NOMO-1 treated with DMSO at 0.1 percent for 48 hours (cell line): ENCODE results near the gene CADPS2.
"Not testable (repeated sequence)": the region's sequence is repeated elsewhere in the genome, so short reads cannot be mapped to it uniquely, and the experiment has no call there.

Experiments used
- DNase-seq: peaks from one replicate; lab custom pipeline; 2025; ENCODE audit not compliant: unreplicated experiment; lab: John Stamatoyannopoulos, UW

Gene CADPS2

DNA sequence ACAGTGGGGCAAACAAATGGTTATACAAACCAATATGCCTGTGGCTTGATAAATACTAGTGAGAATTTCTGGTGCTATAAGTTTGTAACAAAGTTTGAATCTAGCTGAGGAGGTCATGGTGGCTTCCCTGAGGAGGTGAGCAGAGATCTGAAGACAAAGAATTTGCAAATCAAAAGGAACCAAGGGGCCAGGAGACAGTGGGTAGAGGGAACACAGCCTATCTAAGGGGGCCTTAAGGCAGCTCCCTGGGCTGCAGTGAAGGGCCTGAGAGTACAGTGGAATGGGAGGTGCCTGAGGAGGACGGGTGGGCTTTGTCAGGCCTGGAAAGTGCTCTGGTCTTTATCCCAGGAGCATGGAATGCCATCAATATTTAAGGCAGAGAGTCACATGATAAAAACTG, 209.1 kb downstream of the CADPS2 start:
- DNase-seq = no peak

DNA sequence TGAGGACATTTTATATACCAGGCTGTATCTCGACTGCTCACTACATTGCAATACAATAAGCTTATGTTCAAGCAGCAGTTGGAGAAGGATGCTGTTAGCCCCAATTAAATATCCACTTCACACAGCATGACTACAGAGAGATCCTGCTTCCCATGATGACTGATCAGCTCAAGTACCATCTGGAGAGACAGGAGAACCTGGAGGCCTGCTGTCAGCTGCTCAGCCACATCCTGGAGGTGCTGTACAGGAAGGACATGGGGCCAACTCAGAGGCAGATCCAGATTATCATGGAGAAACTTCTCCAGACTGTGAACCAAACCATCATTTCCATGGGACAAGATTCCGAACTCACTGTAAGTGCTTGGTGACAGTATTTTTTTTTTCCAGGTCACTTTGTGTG, 209.8 kb downstream of the CADPS2 start:
- DNase-seq = no peak

DNA sequence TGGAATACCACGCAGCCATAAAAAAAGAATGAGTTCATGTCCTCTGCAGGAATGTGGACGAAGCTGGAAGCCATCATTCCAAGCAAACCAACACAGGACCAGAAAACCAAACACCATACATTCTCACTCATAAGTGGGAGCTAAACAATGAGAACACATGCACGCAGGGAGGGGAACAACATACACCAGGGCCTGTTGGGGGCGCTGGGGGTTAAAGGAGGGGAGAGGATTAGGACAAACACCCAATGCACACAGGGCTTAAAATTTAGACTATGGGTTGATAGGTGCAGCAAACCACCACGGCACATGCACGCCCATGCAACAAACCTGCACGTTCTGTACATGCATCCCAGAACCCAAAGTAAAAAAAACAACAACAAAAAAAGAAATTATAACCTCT, 210.6 kb downstream of the CADPS2 start:
- DNase-seq = no peak

DNA sequence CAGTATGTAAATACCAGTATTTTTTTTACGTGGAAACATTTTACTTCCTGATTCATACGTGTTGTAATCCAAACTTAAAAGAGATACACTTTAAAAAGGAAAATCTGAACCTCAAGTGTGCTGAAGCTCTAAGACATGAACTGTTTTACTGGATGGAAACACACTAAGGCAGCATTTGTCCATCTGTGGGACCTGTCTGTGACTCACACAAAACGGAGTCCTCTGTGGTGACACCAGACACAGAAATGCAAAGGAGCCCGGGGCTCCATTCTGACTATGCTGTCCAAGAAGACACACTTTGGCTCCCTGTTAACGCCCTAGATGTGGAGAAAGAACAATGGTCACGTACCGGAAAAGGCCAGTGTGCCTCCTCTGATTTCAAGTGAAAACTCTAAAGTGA, 211.2 kb downstream of the CADPS2 start:
- no peak for DNase-seq

DNA sequence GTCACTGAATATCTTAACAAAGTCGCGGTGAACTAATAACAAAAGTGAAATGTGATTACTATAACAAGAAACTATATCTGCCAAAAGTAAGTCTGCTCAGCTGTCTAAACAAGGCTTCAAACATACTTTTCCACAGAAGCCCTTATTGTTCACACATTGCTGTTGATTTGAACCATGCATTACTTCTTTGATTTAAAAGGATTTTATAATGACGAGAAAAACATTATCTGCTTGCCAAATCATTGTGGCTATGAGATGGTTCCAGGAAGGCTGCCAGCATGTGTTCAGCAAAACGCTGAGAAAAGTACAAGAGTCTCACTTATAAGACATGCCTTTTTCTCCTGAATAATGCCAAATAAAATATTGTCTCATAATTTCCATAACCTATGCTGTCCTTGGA, 211.8 kb downstream of the CADPS2 start:
- no peak for DNase-seq

DNA sequence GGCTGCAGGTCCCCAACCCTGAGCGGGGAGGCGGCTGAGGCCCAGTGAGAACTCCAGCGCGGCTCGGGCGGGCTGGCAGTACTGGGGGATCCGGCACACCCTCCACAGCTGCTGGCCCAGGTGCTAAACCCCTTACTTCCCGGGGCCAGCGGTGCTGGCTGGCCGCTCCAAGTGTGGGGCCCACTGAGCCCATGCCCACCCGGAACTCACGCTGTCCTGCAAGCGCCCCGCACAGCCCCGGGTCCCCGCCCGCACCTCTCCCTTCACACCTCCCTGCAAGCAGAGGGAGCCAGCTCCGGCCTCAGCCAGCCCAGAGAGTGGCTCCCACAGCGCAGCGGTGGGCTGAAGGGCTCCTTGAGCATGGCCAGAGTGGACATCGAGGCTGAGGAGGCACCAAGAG, 212.3 kb downstream of the CADPS2 start:
- no peak for DNase-seq

DNA sequence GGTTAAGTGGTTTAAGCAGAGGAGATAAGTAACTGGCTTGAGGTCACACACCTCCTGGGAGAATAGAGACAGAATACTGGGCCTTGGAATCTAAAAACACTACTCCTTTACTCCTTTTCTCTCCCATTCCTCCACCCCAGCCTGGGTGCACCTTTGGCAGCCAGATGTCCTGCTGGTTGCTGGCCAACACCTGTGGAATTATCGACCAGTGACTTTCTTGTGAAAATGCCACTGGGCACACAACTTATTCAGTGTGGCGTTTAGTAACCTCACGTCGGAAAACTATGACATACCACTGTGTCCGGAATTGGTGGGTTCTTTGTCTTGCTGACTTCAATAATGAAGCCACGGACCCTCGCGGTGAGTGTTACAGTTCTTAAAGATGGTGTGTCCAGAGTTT, 213.7 kb downstream of the CADPS2 start:
- DNase-seq = no peak

DNA sequence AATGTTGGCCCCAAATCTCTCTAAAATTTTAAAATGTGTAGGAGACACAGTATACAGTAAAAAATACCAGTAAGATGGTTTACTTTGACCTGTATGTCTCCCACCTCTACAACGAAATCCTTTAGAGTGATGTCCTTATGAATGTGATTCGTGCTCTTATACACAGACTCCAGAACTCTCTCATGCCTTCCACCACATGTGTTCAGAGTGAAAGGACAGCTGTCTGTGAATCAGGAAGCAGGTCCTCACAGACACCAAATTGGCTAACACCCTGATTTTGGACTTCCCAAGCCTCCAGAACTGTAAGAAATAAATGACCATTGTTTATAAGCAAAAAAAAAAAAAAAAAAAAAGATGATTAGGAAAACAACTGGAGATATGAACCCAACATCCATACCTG, 222.5 kb downstream of the CADPS2 start:
- DNase-seq = no peak

DNA sequence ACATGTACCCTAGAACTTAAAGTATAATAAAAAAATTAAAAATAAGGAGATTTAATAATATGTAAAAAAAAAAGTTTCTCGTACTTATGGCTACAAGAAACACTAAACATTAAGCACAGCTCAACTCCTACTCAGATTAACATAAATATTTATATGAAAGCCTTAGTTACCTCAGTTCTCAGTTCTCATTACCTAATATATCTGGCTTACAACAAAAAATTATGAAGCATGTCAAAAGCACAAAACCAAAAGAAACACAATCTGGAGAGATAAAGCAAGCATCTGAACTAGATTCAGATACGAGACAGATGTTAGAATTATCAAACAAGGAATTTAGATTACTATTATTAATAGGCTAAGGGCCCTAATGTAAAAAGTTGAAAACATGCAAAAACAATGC, 227.4 kb downstream of the CADPS2 start:
- DNase-seq = no peak

DNA sequence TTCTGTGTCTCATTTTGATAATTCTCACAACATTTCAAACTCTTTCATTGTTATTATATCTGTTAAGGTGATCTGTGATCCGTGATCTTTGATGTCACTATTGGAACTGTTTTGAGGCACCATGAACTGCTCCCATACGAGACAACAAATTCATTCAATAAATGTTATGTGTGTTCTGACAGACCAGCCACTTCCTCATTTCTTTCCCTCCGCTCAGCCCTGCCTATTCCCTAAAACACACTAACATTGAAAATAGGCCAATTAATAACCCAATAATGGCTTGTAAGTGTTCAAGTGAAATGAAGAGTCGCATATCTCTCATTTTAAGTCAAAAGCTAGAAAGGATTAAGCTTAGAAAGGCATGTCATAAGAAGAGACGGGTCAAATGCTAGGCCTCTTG, 232.6 kb downstream of the CADPS2 start:
- DNase-seq = no peak

DNA sequence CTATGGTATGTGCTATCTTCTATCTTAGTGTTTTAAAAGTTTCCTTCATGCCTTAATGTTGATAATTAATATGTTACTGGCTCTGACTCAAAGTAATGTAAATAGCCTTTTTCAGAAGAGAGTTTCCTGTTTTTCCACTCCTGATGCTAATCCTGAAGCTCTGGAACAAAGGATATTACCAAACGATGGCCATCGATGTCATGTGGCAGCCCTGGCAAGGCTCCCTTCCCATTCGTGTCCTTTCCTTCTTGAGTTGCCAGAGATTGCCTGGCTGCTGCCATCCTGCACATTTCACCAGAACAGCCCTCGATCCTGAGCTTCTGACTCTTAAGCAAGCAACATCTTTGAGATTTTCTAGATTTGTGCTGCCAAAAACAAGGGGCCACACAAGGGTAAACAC, 233.4 kb downstream of the CADPS2 start:
- DNase-seq = no peak

DNA sequence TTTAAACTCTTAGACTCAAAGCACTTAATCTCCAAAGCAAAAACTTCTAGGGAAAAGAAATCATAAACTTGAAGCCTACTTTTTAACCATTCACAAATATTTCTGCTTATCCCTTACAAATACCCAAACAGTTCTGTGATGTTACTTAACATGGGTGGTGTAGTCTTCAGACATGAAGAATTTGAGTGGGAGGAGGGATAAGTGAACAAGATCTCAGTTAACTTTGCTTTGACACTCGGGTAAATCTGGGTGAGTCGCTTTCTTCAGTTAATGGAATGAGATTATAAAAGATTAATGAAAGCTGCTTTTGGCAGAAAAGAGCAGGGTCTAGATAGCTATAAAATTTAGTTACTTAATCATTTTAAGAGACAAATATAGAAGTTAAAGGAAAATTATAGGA, 234.8 kb downstream of the CADPS2 start:
- no peak for DNase-seq

DNA sequence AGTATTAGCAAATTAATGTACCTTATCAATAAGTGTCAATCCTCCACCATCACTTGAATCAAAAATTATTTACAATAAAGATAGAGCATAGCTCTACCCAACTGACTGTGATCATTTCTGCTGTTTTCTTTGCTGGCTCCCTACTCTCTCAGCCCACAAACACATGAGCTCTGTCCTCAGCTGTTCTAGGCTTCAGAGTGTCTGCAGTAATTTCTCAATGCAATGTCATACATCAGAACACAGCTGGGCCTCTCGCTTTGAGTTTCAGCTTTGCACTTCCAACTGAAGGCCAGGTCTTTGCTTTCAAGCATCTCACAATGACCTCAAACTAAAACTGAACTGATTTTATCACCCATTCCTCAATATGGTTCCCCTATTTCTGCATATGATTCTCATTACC, 243.0 kb downstream of the CADPS2 start:
- no peak for DNase-seq

DNA sequence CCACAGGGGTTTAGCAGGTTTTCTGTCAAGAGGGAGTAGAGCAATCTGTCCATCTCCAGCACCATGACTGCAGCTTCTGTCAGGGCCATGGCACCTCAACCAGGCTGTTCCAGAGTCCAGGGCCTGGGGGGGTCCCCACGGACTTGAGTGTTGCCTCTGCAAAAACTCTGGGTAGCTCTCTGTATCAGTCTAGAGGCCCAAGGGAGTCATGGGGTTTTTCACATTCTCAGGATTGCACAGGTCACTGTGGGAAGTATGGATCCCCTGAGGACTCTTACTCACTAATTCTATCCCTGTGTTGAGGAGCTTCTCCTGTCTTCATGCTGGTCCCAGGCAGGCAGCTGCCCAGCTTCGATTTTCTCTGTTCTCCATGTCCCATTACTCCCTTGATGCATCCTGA, 247.8 kb downstream of the CADPS2 start:
- no peak for DNase-seq

DNA sequence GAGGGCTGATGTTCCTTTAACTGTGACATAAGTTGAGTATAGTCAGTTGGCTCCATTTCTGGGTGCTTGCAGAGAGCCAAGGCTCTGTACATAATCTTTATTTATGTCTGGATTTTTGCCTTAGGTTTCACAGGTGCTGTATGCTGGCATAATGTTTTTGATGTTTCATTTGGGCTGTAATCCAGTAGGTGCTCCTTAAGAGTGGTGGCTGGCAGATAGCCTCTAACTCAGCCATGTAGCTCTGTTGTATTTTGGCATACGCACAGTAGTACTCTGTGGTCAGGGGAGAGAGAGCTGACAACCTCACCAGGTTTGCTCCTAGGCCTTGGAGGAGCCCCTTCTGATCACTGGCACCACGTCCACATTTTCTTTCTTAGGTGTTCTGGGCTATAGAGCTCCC, 248.5 kb downstream of the CADPS2 start:
- DNase-seq = no peak

DNA sequence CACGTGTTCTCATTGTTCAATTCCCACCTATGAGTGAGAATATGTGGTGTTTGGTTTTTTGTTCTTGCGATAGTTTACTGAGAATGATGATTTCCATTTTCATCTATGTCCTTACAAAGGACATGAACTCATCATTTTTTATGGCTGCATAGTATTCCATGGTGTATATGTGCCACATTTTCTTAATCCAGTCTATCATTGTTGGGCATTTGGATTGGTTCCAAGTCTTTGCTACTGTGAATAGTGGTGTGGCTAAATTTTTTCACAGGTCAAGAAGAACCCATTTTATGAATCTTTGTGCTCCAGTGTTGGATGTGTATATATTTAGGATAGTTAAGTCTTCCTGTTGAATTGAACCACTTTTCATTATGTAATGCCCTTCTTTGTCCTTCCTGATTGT, 250.8 kb downstream of the CADPS2 start:
- not testable (repeated sequence) for DNase-seq

DNA sequence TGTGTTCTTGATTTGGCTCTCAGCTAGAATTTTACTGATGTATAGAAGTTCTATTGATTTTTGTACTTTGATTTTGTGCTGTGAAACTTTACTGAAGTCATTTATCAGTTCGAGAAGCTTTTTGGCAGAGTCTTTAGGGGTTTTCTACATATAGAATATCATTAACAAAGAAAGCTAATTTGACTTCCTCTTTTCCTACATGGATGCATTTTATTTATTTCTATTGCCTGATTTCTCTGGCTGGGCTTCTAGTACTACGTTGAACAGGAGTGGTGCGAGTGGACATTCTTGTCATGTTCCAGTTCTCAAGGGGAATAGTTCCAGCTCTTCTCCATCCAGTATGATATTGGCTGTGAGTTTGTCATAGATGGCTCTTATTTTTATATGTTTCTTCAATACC, 252.8 kb downstream of the CADPS2 start:
- no peak for DNase-seq

DNA sequence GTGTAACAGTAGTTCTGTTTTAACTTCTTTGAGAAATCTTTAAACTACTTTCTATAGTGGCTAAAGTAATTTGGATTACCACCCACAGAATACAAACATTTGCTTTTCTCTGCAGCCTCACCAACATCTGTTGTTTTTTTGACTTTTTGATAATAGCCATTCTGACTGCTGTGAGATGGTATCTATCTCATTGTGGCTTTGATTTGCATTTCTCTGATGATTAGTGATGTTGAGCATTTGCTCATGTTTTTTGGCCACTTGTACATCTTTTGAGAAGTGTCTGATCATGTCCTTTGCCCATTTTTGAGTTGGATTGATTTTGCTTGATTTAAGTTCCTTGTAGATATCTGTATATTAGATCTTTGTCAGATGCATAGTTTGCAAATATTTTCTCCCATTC, 254.0 kb downstream of the CADPS2 start:
- DNase-seq = no peak

DNA sequence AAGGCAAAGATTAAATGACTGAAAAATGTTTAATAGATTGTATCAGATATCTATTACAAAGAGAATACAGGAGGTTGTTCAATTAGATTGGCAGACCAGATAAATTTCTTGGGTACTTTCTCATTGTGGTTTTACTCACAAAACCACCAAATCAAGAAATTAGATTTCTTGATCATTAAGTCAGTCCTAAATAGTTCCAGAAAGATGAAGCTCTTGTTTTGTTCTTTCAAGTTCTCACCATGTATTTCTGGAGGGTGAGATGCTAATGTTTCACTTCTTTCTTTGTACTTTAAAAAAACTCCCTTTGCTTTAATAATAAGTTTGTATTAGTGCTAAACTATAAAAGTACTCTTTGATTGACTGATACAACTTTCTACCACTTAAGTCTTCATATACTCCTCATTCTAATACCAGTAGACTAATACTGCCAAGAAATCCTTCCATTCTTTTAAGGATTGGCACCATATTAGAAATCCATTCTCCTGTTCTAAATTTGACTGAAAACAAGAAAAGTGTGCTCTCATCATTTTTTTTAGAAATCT, 256.8 kb downstream of the CADPS2 start:
- no peak for DNase-seq

DNA sequence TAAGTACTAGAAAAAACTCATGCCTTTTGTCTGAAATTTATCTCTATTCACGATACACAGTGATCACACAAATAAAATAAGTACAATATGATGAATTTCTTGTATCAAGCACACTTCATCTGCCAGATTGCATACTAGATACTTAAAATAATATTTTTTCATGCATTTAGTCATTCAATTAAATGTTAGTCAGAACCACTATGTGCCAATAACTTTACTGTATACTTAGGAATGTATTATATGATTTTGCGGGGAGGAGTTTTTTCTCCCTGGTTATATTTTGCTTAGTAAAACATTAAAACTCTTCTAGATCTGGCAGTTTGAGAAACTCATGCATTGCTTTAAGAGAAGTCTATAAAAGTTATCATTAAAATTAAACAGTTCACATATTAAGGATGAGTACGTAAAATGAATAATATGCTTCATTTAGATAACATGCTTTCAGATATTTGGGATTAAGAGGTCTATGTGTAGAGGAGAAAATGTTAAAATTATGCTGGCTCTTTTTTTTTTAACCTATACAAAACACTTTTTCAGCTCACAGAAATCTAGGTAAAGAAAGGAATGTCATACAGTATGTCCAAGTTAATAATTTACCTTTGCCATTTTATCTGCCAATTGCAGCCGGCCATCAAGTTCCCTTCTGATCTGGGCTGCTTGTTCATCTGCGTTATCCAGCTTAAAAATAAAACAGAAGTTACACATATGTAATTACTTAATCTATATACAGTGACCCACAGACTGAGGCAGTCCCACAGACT, 257.4 kb downstream of the CADPS2 start:
- DNase-seq = no peak

DNA sequence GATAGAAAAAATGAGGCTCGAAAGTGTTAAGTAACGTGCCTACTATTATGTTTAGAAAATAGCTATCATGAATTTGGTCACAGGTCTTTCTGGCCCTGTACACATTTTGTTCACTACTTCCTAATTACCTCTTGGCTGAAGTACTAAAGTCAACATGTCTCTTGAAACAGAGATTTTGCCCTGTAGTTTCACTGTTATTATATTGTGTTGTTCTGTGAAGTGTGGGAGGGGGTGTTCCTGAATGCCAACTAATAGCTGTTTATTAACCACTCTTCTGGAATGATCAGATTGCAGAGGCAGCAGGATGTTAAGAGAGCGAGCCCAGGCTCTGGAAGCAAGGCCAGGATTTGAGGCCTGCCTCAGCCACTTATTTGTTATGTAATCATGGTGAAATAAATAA, 259.5 kb downstream of the CADPS2 start:
- no peak for DNase-seq

DNA sequence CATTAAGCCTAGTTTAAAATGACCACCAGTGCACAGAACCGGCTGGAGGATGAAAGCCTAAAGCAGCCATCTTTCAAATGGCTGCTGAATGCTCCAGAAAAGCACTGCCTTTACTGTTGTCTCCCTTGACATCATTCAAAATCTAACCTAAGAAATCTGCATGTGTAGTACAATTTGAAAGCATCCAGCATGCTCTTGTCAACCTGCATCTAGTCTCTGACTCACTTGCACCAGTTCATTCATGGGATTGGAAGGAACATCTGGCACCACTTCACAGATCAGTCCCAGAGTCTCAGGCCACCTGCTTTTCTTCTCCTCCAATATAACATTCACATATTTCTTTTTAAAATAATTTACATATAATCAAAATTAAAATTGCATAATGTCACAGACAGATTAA, 263.6 kb downstream of the CADPS2 start:
- DNase-seq = no peak

DNA sequence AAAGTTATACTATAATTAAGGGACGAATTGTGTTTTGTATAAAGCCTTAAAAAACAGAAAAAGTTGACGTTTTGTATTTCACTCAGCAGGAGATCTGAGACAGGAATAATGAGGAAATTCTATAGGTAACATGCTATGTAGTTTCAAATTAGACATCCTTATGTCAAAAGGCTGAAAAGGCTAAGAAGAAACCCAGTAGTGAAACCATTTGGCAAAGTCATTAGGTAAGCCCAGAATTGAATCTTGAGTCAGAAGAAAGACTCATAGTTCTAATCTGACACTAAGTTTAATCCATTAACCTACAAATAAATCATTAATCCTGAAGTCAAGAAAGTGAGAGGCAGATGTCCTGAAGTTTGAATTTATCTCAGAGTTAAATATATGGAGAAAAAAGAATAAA, 266.6 kb downstream of the CADPS2 start:
- DNase-seq = no peak
